ENCODE measurements around the gene YPEL3. TPM values are rescaled to one million over a fixed set of nuclear protein-coding genes. Genes with fewer than 3 reads are reported as not detected.
A peak's percentile ranks its signal among the peaks of the same experiment; 100 is the strongest.

The YPEL3 gene
- total RNA-seq, 2 donors from 2014 or later = 26.1 to 31.4 TPM

DNA sequence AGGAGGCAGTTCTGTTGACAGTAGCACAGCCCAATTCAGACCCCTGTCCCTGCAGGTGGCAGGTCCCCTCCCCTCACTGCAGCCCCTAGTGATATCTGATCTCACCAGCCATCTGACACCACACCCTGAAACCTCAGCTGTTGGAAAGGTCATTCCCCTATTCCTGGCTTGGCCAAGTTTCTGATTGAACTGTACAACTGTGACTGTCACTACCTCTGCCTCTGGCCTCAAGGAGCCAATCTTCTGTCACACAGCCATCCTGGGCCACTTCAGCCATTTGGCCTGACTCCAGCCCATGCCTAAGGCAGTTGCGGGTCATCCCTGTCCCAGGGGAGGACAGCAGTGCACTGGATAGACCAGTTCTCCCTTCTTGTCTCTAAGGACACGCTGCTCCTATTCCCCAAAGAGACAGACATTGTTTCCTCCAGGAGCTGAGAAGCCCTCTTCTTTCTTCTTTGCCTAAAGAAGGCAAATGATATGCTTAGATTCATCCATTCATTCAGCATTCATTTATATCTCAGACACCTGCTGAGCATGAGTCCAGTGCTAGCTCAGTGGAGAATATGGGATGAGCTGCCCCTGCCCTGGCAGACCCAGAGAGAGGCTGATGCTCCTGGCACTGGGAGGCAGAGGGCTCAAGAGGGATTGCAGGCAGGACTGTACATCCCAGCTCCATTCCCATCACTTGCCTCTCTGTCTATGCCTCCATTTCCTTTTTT is 35.0 kb downstream of the YPEL3 start:
- intact Hi-C loops (cut with DNase I) = no loop called here
- no peak for DNase-seq (ENCODE audit: low spot score)

GRCh38 chr16:30060346-30060745 is 35.7 kb downstream of the YPEL3 start:
- intact Hi-C loops (cut with DNase I) = no loop called here
- no peak for DNase-seq (ENCODE audit: low spot score)

DNA sequence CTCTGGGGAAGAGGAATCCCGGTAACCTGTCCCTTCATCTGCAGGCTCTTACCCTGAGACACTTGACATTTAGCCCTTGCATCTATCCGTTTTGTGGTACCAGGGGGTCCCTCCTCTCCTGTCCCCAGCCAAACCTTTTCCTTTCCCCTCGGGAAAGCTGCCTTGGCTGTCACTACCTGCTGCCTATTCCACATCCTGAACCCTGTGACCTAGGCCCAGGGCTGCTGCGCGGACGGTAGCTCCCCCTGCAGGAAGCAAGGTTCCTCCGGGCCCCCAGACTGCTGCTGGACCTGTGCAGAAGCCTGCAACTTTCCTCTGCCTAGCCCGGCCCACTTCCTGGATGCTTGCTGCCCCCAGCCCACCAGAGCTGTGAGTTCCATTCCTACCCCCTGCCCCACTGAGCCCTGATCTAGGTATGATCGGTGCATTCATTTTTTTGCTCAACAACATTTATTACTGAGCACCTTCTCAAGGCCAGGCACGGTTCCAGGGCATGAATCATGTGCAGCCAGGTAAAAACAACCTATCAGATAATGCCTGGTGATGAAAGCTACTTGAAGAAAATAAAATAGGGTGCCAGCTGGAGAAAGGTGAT is 41.0 kb downstream of the YPEL3 start:
- DNase-seq (ENCODE audit: low spot score) = no peak
- intact Hi-C loops (cut with DNase I) = no loop called here

DNA sequence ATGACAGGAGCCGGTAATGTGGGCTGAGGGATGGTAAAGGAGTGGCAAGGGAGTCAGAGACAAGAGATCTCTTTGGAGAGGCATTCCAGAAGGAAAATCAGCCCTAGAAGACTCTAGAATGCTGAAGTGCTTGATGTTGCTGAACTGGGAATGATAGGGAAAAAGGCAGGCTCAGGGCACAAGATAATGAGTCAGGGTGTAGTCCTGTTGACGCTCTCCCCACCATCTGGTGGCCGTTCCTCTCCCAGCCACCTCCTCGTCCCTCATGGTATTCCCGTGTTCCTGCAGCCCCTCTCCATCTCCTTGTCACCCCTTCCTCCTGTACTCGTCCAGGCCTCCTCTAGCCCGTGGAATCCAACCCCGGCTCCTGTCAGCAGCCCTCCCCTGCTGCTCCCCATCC is 41.6 kb downstream of the YPEL3 start:
- intact Hi-C loops (cut with DNase I) = no loop called here
- no peak for DNase-seq (ENCODE audit: low spot score)

- DNase-seq (ENCODE audit: low spot score) = no peak
- intact Hi-C loops (cut with DNase I) = no loop called here
These were observed 42.5 kb downstream of the YPEL3 start for GRCh38 chr16:30053376-30054015.

- DNase-seq (ENCODE audit: low spot score) = peak; percentile 99
- intact Hi-C loops (cut with DNase I) = no loop called here
These were observed 43.2 kb downstream of the YPEL3 start for GRCh38 chr16:30052671-30053372.

GRCh38 chr16:30051518-30051917 is 44.5 kb downstream of the YPEL3 start:
- no peak for DNase-seq (ENCODE audit: low spot score)
- intact Hi-C loops (cut with DNase I) = no loop called here

DNA sequence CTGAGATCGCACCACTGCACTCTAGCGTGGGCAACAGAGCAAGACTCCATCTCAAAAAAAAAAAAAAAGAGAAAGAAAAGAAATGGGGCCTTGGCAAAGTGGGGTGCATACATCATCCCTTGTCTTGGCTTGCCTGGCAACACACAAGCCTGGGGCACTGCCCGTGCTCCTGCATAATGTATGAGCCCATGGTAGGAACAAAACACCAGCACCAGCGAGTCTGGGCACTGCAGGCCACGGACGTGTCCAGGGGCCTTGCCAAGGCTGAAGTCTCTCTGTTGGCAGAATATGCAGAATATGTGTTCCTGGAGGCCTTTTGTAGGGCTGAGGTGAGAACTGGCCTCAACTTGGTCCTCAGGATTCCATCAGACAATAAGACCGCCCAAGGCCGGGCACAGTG is 46.1 kb downstream of the YPEL3 start:
- intact Hi-C loops (cut with DNase I) = no loop called here
- peak; percentile 67 for DNase-seq (ENCODE audit: low spot score)

DNA sequence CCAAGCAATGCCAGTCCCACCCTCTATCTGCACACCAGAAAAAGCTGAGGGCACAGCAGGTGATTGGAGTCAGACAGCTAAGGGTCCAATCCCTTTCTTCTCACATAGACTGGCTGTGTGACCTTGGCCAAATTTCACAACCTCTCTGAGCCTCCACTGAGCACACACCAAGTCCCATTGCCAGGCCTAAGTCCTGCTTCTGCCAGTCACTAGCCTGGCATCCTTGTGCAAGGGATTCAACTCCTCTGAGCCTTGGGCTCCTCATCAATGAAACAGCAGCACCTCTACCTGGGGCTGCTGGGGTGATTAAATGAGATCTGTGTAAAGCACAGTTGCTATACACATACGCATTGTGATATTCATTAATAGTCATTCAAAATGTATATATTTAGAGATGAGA is 49.4 kb downstream of the YPEL3 start:
- DNase-seq (ENCODE audit: low spot score) = no peak
- intact Hi-C loops (cut with DNase I) = no loop called here

DNA sequence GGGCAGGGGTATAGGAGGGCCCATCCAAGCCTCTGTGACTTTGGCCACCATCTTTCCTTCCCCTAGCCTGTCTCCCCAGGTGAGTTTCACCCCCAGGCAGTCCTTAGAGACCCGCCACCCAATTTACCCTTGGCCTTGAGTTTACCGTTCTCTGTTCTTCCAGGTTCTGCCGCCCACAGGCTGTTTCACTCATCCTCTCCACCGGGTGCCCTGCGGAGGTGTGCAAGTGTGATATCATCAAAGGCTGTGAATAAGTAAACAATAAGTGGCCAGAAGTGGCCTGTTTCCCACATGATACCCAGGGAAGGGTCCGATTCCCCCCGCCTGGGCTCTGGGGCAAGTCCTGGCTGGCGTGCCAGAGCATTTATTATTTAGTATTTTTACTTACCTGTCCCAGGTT is 49.8 kb downstream of the YPEL3 start:
- no peak for DNase-seq (ENCODE audit: low spot score)
- intact Hi-C loops (cut with DNase I) = no loop called here

Other genes starting within 250 kb of the YPEL3 start
- gene CDIPT, start 233.0 kb downstream of the YPEL3 start, total RNA-seq = 10 to 100 TPM; 54.6 to 75.6 TPM
- 1 to 10 TPM in 1 of 2 donors, under 1 TPM in 1; 0.86 to 1.2 TPM for gene SEZ6L2, start 196.7 kb downstream of the YPEL3 start, total RNA-seq
- under 1 TPM; 0.33 to 0.51 TPM for gene ASPHD1, start 195.7 kb downstream of the YPEL3 start, total RNA-seq
- gene KCTD13, start 170.0 kb downstream of the YPEL3 start, total RNA-seq = 10 to 100 TPM; 13.1 to 16.1 TPM
- 10 to 100 TPM; 58.4 to 80.9 TPM for gene TMEM219, start 134.1 kb downstream of the YPEL3 start, total RNA-seq
- gene TAOK2, start 122.3 kb downstream of the YPEL3 start, total RNA-seq = 10 to 100 TPM; 35.0 to 35.7 TPM
- gene HIRIP3, start 100.6 kb downstream of the YPEL3 start, total RNA-seq = 10 to 100 TPM; 12.1 to 14.2 TPM
- 10 to 100 TPM; 42.2 to 46.0 TPM for gene INO80E, start 100.0 kb downstream of the YPEL3 start, total RNA-seq
- gene DOC2A, start 85.2 kb downstream of the YPEL3 start, total RNA-seq = under 1 TPM; 0.28 to 0.33 TPM
- gene C16orf92, start 73.0 kb downstream of the YPEL3 start, total RNA-seq = not detected
- not detected for gene TLCD3B, start 64.9 kb downstream of the YPEL3 start, total RNA-seq
- 100 to 1,000 TPM; 937 to 987 TPM for gene ALDOA, start 30.5 kb downstream of the YPEL3 start, total RNA-seq
- 10 to 100 TPM; 40.0 to 46.9 TPM for gene PPP4C, start 20.2 kb downstream of the YPEL3 start, total RNA-seq
- under 1 TPM; 0.46 to 0.57 TPM for gene TBX6, start 4.3 kb downstream of the YPEL3 start, total RNA-seq
- gene GDPD3, start 17.3 kb upstream of the YPEL3 start, total RNA-seq = 1 to 10 TPM; 3.7 to 4.0 TPM
- gene MAPK3, start 27.0 kb upstream of the YPEL3 start, total RNA-seq = 10 to 100 TPM; 77.9 to 84.2 TPM
- gene CORO1A, start 87.4 kb upstream of the YPEL3 start, total RNA-seq = 10 to 100 TPM; 38.1 to 49.8 TPM
- 10 to 100 TPM; 58.8 to 60.0 TPM for gene BOLA2B, start 97.5 kb upstream of the YPEL3 start, total RNA-seq
- 10 to 100 TPM; 19.8 to 21.5 TPM for gene SLX1A, start 97.7 kb upstream of the YPEL3 start, total RNA-seq
- 10 to 100 TPM; 10.0 to 12.9 TPM for gene SULT1A3, start 103.0 kb upstream of the YPEL3 start, total RNA-seq
- gene NPIPB13, start 152.3 kb upstream of the YPEL3 start, total RNA-seq = 10 to 100 TPM in 1 of 2 donors, 1 to 10 TPM in 1; 5.7 to 21.2 TPM